Neuronal stem cell (in vitro differentiated cells): ENCODE data around the gene NR2E1.

Experiments
- DNase-seq: peaks from one replicate; pipeline ENCODE4 v3.0.0-alpha.2; 2013; ENCODE audit warnings: low spot score
- H2AFZ ChIP-seq: one replicate; pipeline ENCODE4 v1.6.1; 2013; ENCODE audit warnings: mild to moderate bottlenecking, low read length, inconsistent platforms
- H2AK5ac ChIP-seq: 2 replicates; pipeline ENCODE4 v1.6.1; 2013; ENCODE audit warnings: low read depth, mild to moderate bottlenecking, inconsistent platforms, low read length, moderate library complexity, mixed read lengths
- H2BK120ac ChIP-seq: 2 replicates; pipeline ENCODE4 v1.6.1; 2013; ENCODE audit warnings: low read depth, mild to moderate bottlenecking, inconsistent platforms, low read length, moderate library complexity, mixed read lengths
- H2BK12ac ChIP-seq: one replicate; pipeline ENCODE4 v1.6.1; 2013; ENCODE audit warnings: low read length, inconsistent platforms
- H2BK15ac ChIP-seq: 2 replicates; pipeline ENCODE4 v1.6.1; 2013; ENCODE audit warnings: mild to moderate bottlenecking, low read length, inconsistent platforms, mixed read lengths
- H2BK5ac ChIP-seq: one replicate; pipeline ENCODE4 v1.6.1; 2013; ENCODE audit warnings: inconsistent platforms, mild to moderate bottlenecking, low read length, moderate library complexity
- H3K14ac ChIP-seq: one replicate; pipeline ENCODE4 v1.6.1; 2013; ENCODE audit warnings: low read length, inconsistent platforms
- H3K18ac ChIP-seq: 2 replicates; pipeline ENCODE4 v1.6.1; 2013; ENCODE audit warnings: low read length, inconsistent platforms
- H3K23ac ChIP-seq: 2 replicates; pipeline ENCODE4 v1.6.1; 2013; ENCODE audit warnings: low read depth, mild to moderate bottlenecking, mixed read lengths, low read length, inconsistent platforms; ENCODE audit not compliant: poor library complexity
- H3K27ac ChIP-seq: replicated peaks from 3 replicates; pipeline ENCODE4 v1.5.1; 2013; ENCODE audit warnings: low read length, inconsistent platforms
- H3K27me3 ChIP-seq, 3 experiments: 2 replicates each; pipeline ENCODE4 v1.6.1; 2013; ENCODE audit warnings: low read length in 3 of 3, mild to moderate bottlenecking in 2 of 3, inconsistent platforms in 1 of 3, low read depth in 1 of 3, mixed read lengths in 1 of 3, moderate library complexity in 1 of 3; ENCODE audit not compliant: control insufficient read depth in 3 of 3, insufficient read depth in 3 of 3
- H3K36me3 ChIP-seq, 2 donors: replicated peaks in 1 of 2; 2 replicates each; pipeline ENCODE4 v1.6.1; 2013; ENCODE audit warnings: low read length in 2 of 2; ENCODE audit not compliant: control insufficient read depth in 2 of 2, insufficient read depth in 2 of 2
- H3K4ac ChIP-seq: 2 replicates; pipeline ENCODE4 v1.6.1; 2013; ENCODE audit warnings: inconsistent platforms, mild to moderate bottlenecking, low read length, moderate library complexity
- H3K4me1 ChIP-seq, 2 donors: 1 replicate in 1 of 2; 2 replicates in 1 of 2; pipeline ENCODE4 v1.6.1; 2013; ENCODE audit warnings: low read length in 2 of 2, low read depth in 1 of 2; ENCODE audit not compliant: control insufficient read depth in 2 of 2, insufficient read depth in 1 of 2
- H3K4me2 ChIP-seq: one replicate; pipeline ENCODE4 v1.6.1; 2013; ENCODE audit warnings: mild to moderate bottlenecking, low read length, inconsistent platforms; ENCODE audit not compliant: insufficient read depth, poor library complexity, severe bottlenecking
- H3K4me3 ChIP-seq, 2 donors: 2 replicates each; pipeline ENCODE4 v1.5.1; 2013; ENCODE audit warnings: low read length in 2 of 2, mild to moderate bottlenecking in 2 of 2, inconsistent platforms in 1 of 2, moderate library complexity in 1 of 2
- H3K79me1 ChIP-seq: one replicate; pipeline ENCODE4 v1.6.1; 2013; ENCODE audit warnings: low read depth, mild to moderate bottlenecking, inconsistent platforms, low read length, moderate library complexity
- H3K9ac ChIP-seq: one replicate; pipeline ENCODE4 v1.6.1; 2013; ENCODE audit warnings: mild to moderate bottlenecking, low read depth, low read length, inconsistent platforms; ENCODE audit not compliant: poor library complexity
- H3K9me3 ChIP-seq, 2 donors: replicated peaks in 1 of 2; 2 replicates each; pipeline versions ENCODE3 to v1.6.1; 2013; ENCODE audit warnings: low read length in 2 of 2, mild to moderate bottlenecking in 2 of 2, inconsistent platforms in 1 of 2, low read depth in 1 of 2, mixed read lengths in 1 of 2, moderate library complexity in 1 of 2; ENCODE audit not compliant: control insufficient read depth in 2 of 2, insufficient read depth in 1 of 2
- H4K8ac ChIP-seq: one replicate; pipeline ENCODE4 v1.6.1; 2013; ENCODE audit warnings: low read depth, mild to moderate bottlenecking, inconsistent platforms, low read length, moderate library complexity
- H4K91ac ChIP-seq: one replicate; pipeline ENCODE4 v1.6.1; 2013; ENCODE audit warnings: low read length, low read depth, mild to moderate bottlenecking, inconsistent platforms; ENCODE audit not compliant: poor library complexity
- WGBS, 2 donors: extraction: QIAGEN DNeasy Blood & Tissue Kit; methylation state at CpG; one replicate each; pipeline ENCODE4 v1.1.7; 2013; ENCODE audit warnings: missing lambda C conversion rate in 2 of 2, mixed read lengths in 1 of 2; ENCODE audit not compliant: insufficient read length in 2 of 2, insufficient replicate concordance in 1 of 2; ENCODE audit errors: extremely low coverage in 2 of 2; 5-methylcytosine and 5-hydroxymethylcytosine counted together

NR2E1 gene

DNA sequence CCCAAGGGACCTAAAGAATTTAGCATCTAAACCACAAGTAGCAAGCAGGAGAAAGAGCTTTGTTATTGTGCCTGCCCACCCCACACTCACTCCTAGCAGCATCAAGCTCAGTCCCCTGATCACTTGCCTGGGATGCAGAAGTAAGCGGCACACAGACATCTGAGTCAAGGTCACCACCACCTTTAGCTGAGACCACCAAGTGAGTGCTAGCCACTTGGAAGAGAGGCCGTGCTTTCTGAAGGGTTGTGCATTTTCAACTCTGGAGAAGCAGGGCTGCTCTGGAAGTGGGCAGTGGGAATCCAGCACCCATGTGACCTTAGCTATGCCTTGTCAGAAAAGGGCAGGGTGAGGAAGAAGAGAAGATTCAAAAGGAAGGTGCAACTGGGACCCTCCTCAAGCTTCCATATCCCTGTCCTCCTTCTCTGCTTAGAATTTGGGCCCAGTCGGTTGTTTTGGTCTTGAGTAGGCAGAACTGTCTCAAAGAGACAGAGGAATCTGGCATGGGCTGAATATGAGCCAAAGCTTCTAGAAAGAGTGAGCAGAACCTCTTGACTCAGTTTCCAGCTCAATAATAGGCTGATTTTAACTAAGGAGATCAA, 6.2 kb downstream of the NR2E1 start:
- no peak overlapping the region for H2AK5ac ChIP-seq
- peaks cover 49 to 100% (median 92%) of the 10 kb centered on the region in 3 experiments for H3K27me3 ChIP-seq
- WGBS, 2 donors, result no CpG with 5 or more reads among the region's 3 CpGs
- H2AFZ ChIP-seq, result no peak overlapping the region
- H2BK12ac ChIP-seq, result no peak overlapping the region
- no peak overlapping the region for H3K27ac ChIP-seq
- no peak overlapping the region for H2BK15ac ChIP-seq
- H4K8ac ChIP-seq, result no peak overlapping the region
- no peak overlapping the region for H3K14ac ChIP-seq
- no peak overlapping the region for H4K91ac ChIP-seq
- H3K4ac ChIP-seq, result no peak overlapping the region
- H3K9me3 ChIP-seq, result peaks cover 2 to 6% of the 10 kb centered on the region in 2 donors
- no peak for DNase-seq
- no peak overlapping the region for H3K9ac ChIP-seq
- H3K4me1 ChIP-seq, result peaks cover 21 to 37% of the 10 kb centered on the region in 2 donors
- no peak overlapping the region for H3K4me3 ChIP-seq
- no peak overlapping the region for H3K23ac ChIP-seq
- H3K36me3 ChIP-seq, result no peaks in the 10 kb centered on the region
- H3K4me2 ChIP-seq, result no peak overlapping the region
- H3K79me1 ChIP-seq, result no peaks in the 10 kb centered on the region
- no peak overlapping the region for H3K18ac ChIP-seq
- no peak overlapping the region for H2BK120ac ChIP-seq
- no peak overlapping the region for H2BK5ac ChIP-seq

DNA sequence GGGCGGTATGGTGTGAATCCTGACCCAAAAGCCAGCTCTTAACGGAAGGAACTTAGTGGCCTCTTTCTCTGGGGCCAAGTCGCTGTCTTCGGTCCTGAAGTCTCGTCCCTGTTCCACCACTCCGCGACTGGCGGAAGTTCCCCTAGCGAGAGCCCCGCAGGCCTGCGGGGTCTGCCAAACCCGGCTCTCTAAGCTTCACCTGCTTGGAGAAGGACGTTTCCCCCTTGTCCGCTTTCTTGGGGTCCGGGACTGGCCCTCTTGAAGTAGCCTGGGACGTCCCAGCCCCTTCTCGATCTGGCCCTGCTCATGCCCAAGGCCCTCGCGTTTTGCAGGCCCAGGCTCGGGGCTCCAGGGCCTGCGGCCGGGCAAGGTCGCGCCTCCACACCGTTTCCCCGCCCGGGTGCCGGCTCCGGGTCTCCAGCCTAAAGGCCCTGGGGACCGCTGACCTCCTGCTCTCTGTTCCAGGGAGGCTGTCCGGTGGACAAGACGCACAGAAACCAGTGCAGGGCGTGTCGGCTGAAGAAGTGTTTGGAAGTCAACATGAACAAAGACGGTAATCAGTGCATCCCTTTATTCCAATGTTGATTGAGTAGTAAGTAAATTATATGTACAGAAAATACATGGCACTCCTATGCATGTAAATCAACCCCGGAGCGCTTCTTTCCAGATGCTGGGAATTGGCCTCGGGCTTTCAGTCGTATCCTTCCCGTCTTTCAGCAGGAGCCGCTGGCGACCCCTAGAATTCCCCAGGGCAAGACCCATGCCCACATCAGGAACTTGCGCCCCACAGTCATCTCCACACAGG, 8.8 kb downstream of the NR2E1 start:
- Histone ChIP-seq H3K4me1 (peaks cover 10 to 17% of the 10 kb centered on the region in 2 donors), H2BK5ac (no peak overlapping the region), H2BK120ac (no peak overlapping the region), H4K91ac (no peak overlapping the region), H2AK5ac (no peak overlapping the region), H3K36me3 (no peaks in the 10 kb centered on the region), H3K4me2 (no peak overlapping the region), H3K18ac (no peak overlapping the region), H4K8ac (no peak overlapping the region), H3K27me3 (peaks cover 43 to 100% (median 77%) of the 10 kb centered on the region in 3 experiments), H3K4me3 (no peak overlapping the region), H3K9ac (no peak overlapping the region), H3K79me1 (no peaks in the 10 kb centered on the region), H3K14ac (no peak overlapping the region), H2BK15ac (no peak overlapping the region), H3K23ac (peak overlapping the region; percentile 36), H3K4ac (no peak overlapping the region), H3K27ac (no peak overlapping the region), H2AFZ (no peak overlapping the region), H2BK12ac (no peak overlapping the region), H3K9me3 (peaks cover 2 to 9% of the 10 kb centered on the region in 2 donors)
- no CpG with 5 or more reads among the region's 43 CpGs for WGBS, 2 donors
- DNase-seq, result peak; percentile 69

DNA sequence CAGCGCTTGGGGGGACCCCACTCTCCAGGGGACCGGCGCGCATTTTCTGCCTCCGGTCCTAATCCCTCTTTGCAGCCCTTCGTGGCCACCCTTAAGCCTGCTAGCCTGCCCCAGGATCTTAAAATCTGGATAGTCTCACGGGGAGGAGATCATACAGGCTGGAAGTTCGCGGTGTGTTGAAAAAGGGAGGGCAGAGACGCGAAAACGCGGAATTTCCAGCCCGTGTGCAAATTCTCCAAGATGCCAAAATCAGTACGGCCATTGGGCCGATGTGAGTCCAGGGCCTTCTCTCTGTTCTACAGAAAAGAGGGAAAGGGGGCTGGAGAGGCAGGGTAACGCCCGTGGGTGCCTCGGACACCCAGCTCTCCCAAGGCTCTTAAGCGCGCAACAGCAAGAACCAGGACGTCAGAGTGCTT, 9.4 kb downstream of the NR2E1 start:
- no peak overlapping the region for H3K18ac ChIP-seq
- H3K4me3 ChIP-seq, result no peak overlapping the region
- peaks cover 2 to 9% of the 10 kb centered on the region in 2 donors for H3K9me3 ChIP-seq
- H3K9ac ChIP-seq, result no peak overlapping the region
- H2BK12ac ChIP-seq, result no peak overlapping the region
- peak overlapping the region; percentile 74 for H2AFZ ChIP-seq
- H3K27me3 ChIP-seq, result peaks cover 41 to 100% (median 71%) of the 10 kb centered on the region in 3 experiments
- no peak for DNase-seq
- no peak overlapping the region for H3K27ac ChIP-seq
- H4K8ac ChIP-seq, result no peak overlapping the region
- no peak overlapping the region for H3K4ac ChIP-seq
- no peak overlapping the region for H3K14ac ChIP-seq
- peaks cover 10 to 17% of the 10 kb centered on the region in 2 donors for H3K4me1 ChIP-seq
- no peak overlapping the region for H2BK5ac ChIP-seq
- peak overlapping the region; percentile 82 for H3K23ac ChIP-seq
- H2BK120ac ChIP-seq, result no peak overlapping the region
- no CpG with 5 or more reads among the region's 22 CpGs for WGBS, 2 donors
- H4K91ac ChIP-seq, result no peak overlapping the region
- peak overlapping the region; percentile 46 for H3K4me2 ChIP-seq
- H3K79me1 ChIP-seq, result no peaks in the 10 kb centered on the region
- H3K36me3 ChIP-seq, result no peaks in the 10 kb centered on the region
- H2AK5ac ChIP-seq, result no peak overlapping the region
- no peak overlapping the region for H2BK15ac ChIP-seq

DNA sequence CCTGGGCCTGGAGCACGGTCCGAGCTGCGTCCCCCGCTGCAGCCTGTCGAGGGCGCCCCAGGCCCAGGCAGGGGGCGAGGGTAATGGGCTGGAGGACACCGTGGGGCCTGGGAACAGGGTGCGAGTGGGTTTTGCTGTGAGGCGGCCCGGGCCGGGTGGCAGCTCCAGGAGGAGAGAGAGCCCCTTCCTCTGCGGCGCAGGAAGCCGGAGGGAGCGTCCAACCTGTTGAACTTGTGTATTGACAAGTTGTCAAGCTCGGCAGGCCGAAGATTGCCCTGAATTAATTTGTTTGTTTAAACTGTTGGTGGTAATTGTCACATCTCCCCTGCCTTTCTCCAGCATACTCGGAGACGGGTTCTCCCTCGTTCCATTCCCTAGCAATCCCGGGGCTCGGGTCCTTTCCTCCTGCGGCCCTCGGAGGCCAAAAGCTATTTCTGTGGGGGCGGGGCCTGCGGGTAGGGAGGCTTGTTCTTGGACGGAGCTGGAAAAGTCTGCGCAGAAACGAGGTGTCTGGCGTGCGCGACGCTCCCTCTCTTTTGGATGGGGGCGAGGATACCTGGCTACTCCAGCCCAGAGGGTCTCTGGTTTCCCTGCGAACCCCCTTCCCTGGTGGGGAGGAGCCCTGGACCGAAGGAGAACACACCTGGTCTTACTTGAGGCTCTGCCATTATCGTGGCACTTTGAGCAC, 9.9 kb downstream of the NR2E1 start:
- Histone ChIP-seq H2AFZ (peak overlapping the region; percentile 74), H3K4me3 (peak overlapping the region; percentile 18 to 47), H2AK5ac (no peak overlapping the region), H3K4ac (no peak overlapping the region), H3K23ac (peak overlapping the region; percentile 82), H3K36me3 (no peaks in the 10 kb centered on the region), H3K9me3 (peaks cover 2 to 9% of the 10 kb centered on the region in 2 donors), H3K79me1 (no peaks in the 10 kb centered on the region), H2BK15ac (no peak overlapping the region), H2BK12ac (no peak overlapping the region), H3K14ac (no peak overlapping the region), H3K27me3 (peaks cover 38 to 100% (median 66%) of the 10 kb centered on the region in 3 experiments), H3K4me1 (peaks cover 10 to 17% of the 10 kb centered on the region in 2 donors), H4K8ac (no peak overlapping the region), H2BK5ac (no peak overlapping the region), H3K9ac (no peak overlapping the region), H3K18ac (peak overlapping the region; percentile 23), H3K27ac (no peak overlapping the region), H2BK120ac (no peak overlapping the region), H4K91ac (no peak overlapping the region), H3K4me2 (peak overlapping the region; percentile 46)
- DNase-seq, result no peak
- no CpG with 5 or more reads among the region's 38 CpGs for WGBS, 2 donors
